A549 (cell line): ENCODE measurements around the gene LST1. TPM values are rescaled to one million over a fixed set of nuclear protein-coding genes. Genes with fewer than 3 reads are reported as not detected.

Experiments
- ATAC-seq, 2 experiments: fragments of 200-7000 bp in 1 of 2; fragments of >200 bp in 1 of 2; cut with Nextera tagmentation in 1 of 2; cut with Tn5 transposase in 1 of 2; 3 replicates each; pipeline versions ENCODE4 v1.8.0 to v1.9.1; 2018 to 2020; ENCODE audit warnings: mild to moderate bottlenecking in 1 of 2, moderate library complexity in 1 of 2
- CTCF ChIA-PET: fragments of 300-600 bp; sonication (Branson Sonifier 250); formaldehyde crosslinking; extraction: SDS; loops from one replicate; lab custom pipeline; 2021; ENCODE audit warnings: antibody characterized with exemption, inconsistent platforms; lab: Yijun Ruan, JAX
- POLR2A ChIA-PET: fragments of 350-600 bp; formaldehyde crosslinking; extraction: SDS; loops from one replicate; lab custom pipeline; 2021; ENCODE audit warnings: antibody characterized with exemption, inconsistent platforms; lab: Yijun Ruan, JAX
- DNase-seq, 2 experiments: peaks; one replicate each; pipeline versions ENCODE4 v3.0.0 to v3.0.0-alpha.2; 2011 to 2016; ENCODE audit warnings: low read depth in 1 of 2, low spot score in 1 of 2
- FAIRE-seq: peaks from 2 replicates; lab custom pipeline; 2011; peaks lifted over from hg19 to GRCh38; lab: Jason Lieb, UNC
- H3K27ac ChIP-seq, 2 experiments: fragments of >200 bp; sonication (Bioruptor Twin); formaldehyde crosslinking; 3 replicates each; pipeline ENCODE4 v1.5.1; 2016 to 2017
- H3K4me1 ChIP-seq: fragments of >200 bp; sonication (Bioruptor Twin); formaldehyde crosslinking; 3 replicates; pipeline ENCODE4 v1.6.1; 2016
- H3K4me2 ChIP-seq: fragments of >200 bp; sonication (Bioruptor Twin); formaldehyde crosslinking; 3 replicates; pipeline ENCODE4 v1.6.1; 2016
- H3K4me3 ChIP-seq: fragments of >200 bp; sonication (Bioruptor Twin); formaldehyde crosslinking; 3 replicates; pipeline ENCODE4 v1.5.1; 2016
- H3K9me3 ChIP-seq: fragments of >200 bp; sonication (Bioruptor Twin); formaldehyde crosslinking; 3 replicates; pipeline ENCODE4 v1.6.1; 2016
- CBX8 ChIP-seq: fragments of 200-600 bp; sonication (generic); IDR thresholded peaks from 2 replicates; pipeline ENCODE4 v1.6.1; 2016
- CHD2 ChIP-seq: fragments of 150-350 bp; IDR thresholded peaks from 2 replicates; pipeline ENCODE4 v1.6.1; 2014; ENCODE audit warnings: low read length; ENCODE audit not compliant: partially characterized antibody
- CTCF ChIP-seq: fragments of >200 bp; sonication (Bioruptor Twin); formaldehyde crosslinking; IDR thresholded peaks from 3 replicates; pipeline ENCODE4 v1.5.1; 2016
- E2F6 ChIP-seq: IDR thresholded peaks from 2 replicates; pipeline ENCODE4 v1.6.1; 2012; ENCODE audit warnings: low read depth, borderline replicate concordance
- FOSB ChIP-seq: fragments of 250-450 bp; sonication (Bioruptor Pico); IDR thresholded peaks from 2 replicates; pipeline ENCODE4 v1.5.0; 2020; ENCODE audit warnings: mild to moderate bottlenecking, moderate library complexity
- MAFK ChIP-seq: fragments of 450-650 bp; IDR thresholded peaks from 2 replicates; pipeline ENCODE4 v1.6.1; 2014; ENCODE audit not compliant: partially characterized antibody
- NFE2L2 ChIP-seq: fragments of 150-350 bp; conservative IDR thresholded peaks from 2 replicates; pipeline ENCODE4 v1.6.1; 2014; ENCODE audit warnings: low read length
- POLR2AphosphoS2 ChIP-seq: conservative IDR thresholded peaks from 2 replicates; pipeline ENCODE4 v1.6.1; 2012; ENCODE audit warnings: low read length, improper control_type of control experiment, inconsistent platforms
- REST ChIP-seq: fragments of 200-600 bp; sonication (generic); IDR thresholded peaks from 2 replicates; pipeline ENCODE4 v1.6.1; 2016; ENCODE audit warnings: antibody characterized with exemption, mild to moderate bottlenecking, moderate library complexity
- SMC3 ChIP-seq: fragments of >200 bp; sonication (Bioruptor Twin); formaldehyde crosslinking; IDR thresholded peaks from 3 replicates; pipeline ENCODE4 v1.6.1; 2018; ENCODE audit warnings: inconsistent platforms
- WGBS: methylation state at CpG from one replicate; pipeline ENCODE4 v1.1.6; 2017; ENCODE audit errors: missing lambda C conversion rate; 5-methylcytosine and 5-hydroxymethylcytosine counted together
- polyA plus RNA-seq, 4 experiments: library from polyadenylated mRNA; depleted of rRNA in 3 of 4; stranded (reverse); fragments of >200 nt; fragmentation: RNase III in 1 of 4; extraction: RNeasy Plus Mini Kit Qiagen cat#74134 plus additional on column Dnase treatment in 1 of 4; gene quantifications; 2 replicates in 3 of 4; 3 replicates in 1 of 4; pipeline ENCODE4 v1.2.3, GENCODE V29; 2011 to 2017
- TF ChIP-seq, protein P1 (sequence below): fragments of 450-650 bp; IDR thresholded peaks from 2 replicates; pipeline ENCODE4 v1.6.1; 2014; ENCODE audit warnings: antibody characterized with exemption
- TF ChIP-seq, protein P2 (sequence below): fragments of 150-350 bp; IDR thresholded peaks from 2 replicates; pipeline ENCODE4 v1.6.1; 2014; ENCODE audit warnings: low read depth, mild to moderate bottlenecking, low read length

LST1 gene
- polyA plus RNA-seq, 2 of the 4 experiments (the other 2 are of a cell fraction), result 0.19 to 0.26 TPM

DNA sequence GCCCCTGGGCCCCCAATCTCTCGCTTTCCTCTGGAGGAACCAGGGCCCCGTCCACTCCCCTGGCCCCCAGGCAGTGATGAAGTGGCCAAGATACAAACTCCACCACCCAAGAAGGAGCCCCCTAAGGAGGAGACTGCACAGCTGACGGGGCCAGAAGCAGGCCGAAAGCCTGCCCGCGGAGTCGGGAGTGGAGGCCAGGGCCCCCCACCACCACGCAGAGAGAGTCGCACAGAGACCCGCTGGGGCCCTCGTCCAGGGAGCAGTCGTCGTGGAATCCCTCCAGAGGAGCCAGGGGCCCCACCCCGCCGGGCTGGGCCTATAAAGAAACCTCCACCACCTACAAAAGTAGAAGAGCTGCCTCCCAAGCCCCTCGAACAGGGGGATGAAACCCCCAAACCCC lies 45.1 kb downstream of the LST1 start:
- 90% methylated on average over 3 of the region's 16 CpGs for WGBS
- FAIRE-seq (no peak), ATAC-seq (no peak)
- POLR2A ChIA-PET, result no interaction called here
- TF ChIP-seq SMC3 (no peak), NFE2L2 (no peak), CHD2 (no peak), E2F6 (no peak), CTCF (no peak)
- TF ChIP-seq, protein P1, sequence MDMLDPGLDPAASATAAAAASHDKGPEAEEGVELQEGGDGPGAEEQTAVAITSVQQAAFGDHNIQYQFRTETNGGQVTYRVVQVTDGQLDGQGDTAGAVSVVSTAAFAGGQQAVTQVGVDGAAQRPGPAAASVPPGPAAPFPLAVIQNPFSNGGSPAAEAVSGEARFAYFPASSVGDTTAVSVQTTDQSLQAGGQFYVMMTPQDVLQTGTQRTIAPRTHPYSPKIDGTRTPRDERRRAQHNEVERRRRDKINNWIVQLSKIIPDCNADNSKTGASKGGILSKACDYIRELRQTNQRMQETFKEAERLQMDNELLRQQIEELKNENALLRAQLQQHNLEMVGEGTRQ, result no peak
- TF ChIP-seq, all 56 proteins: peak for 0
- no peaks in the 10 kb centered on the region for H3K4me1 ChIP-seq
- no peaks in the 10 kb centered on the region for H3K9me3 ChIP-seq
- no peak overlapping the region for H3K4me2 ChIP-seq
- CTCF ChIA-PET, result interaction anchor here (0.7 kb wide), 1 partner anchor 34 kb away, joined by 4 read pairs; no protein-coding TSS in a partner anchor
- no peak for DNase-seq
- no peak overlapping the region for H3K27ac ChIP-seq
- no peak overlapping the region for H3K4me3 ChIP-seq

GRCh38 chr6:31631681-31632278 lies 45.7 kb downstream of the LST1 start:
- no peak for DNase-seq
- ATAC-seq, result no peak
- Histone ChIP-seq H3K4me2 (no peak overlapping the region), H3K27ac (no peak overlapping the region), H3K9me3 (no peaks in the 10 kb centered on the region), H3K4me3 (no peak overlapping the region), H3K4me1 (no peaks in the 10 kb centered on the region)
- no peak for FAIRE-seq
- POLR2A ChIA-PET, result no interaction called here
- TF ChIP-seq POLR2AphosphoS2 (no peak), CBX8 (no peak), REST (no peak), E2F6 (no peak), FOSB (CRISPR knock-in tag) (no peak), MAFK (no peak)
- TF ChIP-seq, protein P2, sequence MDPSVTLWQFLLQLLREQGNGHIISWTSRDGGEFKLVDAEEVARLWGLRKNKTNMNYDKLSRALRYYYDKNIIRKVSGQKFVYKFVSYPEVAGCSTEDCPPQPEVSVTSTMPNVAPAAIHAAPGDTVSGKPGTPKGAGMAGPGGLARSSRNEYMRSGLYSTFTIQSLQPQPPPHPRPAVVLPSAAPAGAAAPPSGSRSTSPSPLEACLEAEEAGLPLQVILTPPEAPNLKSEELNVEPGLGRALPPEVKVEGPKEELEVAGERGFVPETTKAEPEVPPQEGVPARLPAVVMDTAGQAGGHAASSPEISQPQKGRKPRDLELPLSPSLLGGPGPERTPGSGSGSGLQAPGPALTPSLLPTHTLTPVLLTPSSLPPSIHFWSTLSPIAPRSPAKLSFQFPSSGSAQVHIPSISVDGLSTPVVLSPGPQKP, result no peak
- CTCF ChIA-PET, result interaction anchor here (0.7 kb wide), 1 partner anchor 34 kb away, joined by 4 read pairs; no protein-coding TSS in a partner anchor
- 94% methylated on average over 20 of the region's 32 CpGs for WGBS
